Stimulated activated CD8-positive, alpha-beta memory T cell treated with anti-CD3 and anti-CD28 coated beads, Interleukin-12 subunit alpha, Interleukin-12 subunit beta, amount 100 ng/mL, for 24 hours (primary cell): ENCODE measurements around the gene STARD5.

ENCODE experiments used
- DNase-seq: peaks from one replicate; pipeline ENCODE4 v3.0.0-alpha.2; 2020; ENCODE audit errors: extremely low read depth

The STARD5 gene

DNA sequence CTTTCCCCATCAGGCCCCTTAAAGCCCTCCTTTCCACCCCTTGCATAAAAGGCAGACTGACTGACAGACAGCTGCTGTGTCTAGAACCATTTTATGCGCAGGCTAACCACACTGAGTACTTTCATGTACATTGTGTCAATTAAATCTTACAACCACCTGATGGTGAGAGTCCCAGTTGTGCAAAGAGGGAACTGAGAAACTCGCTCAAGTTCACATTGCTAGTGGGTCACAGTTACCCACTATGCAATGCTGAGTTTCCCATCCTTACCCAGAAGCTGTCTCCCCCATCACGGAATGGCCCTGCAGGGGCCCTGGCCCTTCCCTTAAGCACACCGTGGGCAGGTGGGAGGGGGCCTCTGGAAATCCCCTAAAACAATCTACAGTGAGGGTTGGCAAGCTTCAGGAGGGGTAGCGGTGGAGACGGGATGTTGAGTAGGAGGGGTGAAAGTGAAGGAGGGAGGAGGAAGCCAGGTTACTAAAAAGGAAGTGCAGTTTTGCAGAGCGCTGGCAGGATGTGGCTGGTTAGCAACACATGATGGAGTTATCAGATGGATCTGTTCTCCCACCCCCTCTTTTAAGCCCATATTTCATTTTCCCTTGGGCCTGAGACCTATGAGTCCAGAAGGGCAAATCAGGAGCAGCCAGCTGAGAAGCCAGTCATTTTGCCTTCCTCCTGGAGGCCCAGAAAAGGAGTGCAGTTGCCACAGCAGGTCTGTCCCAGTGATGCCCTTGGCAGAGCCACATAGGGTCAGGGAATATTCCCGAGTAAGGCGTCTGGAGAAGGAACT, 30.0 kb downstream of the STARD5 start:
- DNase-seq = peak; percentile 54

GRCh38 chr15:81292523-81293001, 31.4 kb downstream of the STARD5 start:
- DNase-seq = no peak

DNA sequence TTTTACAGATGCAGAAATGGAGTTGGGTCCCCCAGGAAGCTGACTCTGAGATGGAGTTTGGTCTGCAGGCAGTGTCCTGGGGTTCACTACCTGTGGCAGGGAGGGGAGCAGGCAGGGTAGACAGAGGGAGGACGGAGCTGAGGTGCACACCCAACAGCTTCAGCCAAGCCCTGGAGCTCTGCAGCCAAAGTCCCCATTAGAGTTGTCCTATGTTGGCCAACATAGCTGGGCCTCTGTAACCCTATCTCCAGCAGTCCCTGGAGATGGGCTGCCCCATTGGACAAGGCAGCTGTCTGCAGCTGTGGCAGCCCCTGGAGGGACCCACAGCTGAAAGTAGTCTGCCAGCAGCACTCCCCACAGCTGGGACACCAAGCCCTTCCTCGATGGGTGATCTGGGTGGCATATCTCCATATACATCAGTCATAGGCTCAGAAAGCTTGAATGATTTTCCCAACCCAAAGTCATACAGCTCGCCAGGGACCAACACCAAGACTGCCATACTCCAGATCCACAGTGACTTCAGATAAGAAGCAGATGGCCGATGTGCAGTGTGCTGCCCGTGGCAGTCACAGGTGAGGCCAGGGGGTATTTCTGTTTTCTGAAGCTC, 31.9 kb downstream of the STARD5 start:
- no peak for DNase-seq

- DNase-seq = no peak
Observed at GRCh38 chr15:81289910-81290309, 34.0 kb downstream of the STARD5 start.

DNA sequence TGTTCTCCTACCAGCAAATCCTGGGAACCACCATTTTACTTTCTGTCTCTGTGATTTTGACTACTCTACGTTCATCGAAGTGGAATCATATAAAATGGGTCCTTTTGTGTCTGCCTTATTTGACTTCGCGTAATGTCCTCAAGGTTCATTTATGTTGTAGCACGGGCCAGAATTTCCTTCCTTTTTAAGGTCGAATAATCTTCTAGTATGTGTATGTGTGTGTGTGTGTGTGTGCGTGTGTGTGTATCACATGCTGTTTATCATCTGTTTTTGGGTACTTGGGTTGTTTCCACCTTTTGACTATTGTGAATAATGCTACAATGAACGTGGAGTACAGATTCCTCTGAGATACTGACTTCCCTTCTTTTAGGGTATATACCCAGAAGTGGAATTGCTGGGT, 35.3 kb downstream of the STARD5 start:
- DNase-seq = no peak

- no peak for DNase-seq
Observed at GRCh38 chr15:81288040-81288439, 35.9 kb downstream of the STARD5 start.

- no peak for DNase-seq
Observed at GRCh38 chr15:81286621-81287121, 37.3 kb downstream of the STARD5 start.

GRCh38 chr15:81285461-81285860, 38.5 kb downstream of the STARD5 start:
- DNase-seq = no peak

DNA sequence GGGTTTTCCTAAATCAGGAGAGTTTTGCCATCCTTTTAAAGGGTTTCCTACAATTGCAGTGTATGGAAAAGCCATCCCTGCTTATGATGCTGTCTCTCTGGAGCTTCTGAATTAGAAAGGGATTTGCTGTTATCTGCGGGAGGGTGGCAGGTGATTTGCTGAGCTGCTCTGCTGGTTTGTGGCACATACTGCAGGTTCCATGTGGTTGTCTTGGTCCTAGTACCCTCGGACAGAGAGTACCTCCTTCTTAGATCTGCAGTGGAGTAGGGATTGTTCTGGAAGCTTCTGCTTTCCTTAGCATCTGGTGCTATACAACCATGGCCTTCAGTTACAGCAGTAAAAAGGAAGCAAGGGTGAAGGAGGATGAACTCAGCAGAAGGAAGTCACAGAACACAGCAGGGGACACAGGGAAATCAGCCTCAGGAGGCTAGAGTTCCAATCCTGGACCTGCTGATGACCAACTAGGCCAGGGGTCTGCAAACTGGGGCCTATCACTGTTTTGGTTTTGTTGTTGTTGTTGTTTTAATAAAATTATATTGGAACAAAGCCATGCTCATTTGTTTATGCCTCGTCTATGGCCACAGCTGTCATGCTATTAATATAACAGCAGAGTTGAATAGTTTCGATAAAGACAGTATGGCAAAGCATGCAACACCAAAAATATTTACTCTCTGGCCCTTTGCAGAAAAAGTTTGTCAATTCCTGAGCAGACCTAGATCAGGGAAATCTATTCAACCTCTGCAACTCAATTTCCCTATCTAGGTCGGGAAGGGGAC, 39.5 kb downstream of the STARD5 start:
- no peak for DNase-seq

DNA sequence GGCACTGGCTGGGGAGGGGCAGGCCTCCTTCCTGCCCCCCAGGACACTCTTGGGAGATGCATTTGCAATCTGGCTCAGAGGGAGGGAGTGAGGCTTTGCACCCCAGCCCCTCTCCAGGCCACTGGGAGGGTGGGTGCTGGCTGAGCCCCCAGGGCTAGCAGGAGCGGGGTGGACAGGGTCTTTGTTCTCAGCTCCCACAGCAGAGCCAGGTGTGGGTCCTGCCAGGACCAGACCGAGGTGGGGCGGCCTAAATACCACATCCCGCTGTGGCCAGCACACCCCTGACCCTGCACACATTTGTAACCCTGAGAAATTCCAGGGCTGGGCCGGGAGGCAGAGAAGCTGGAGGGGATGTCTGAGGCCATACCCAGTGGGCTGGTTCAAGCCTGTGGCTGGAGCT, 41.0 kb downstream of the STARD5 start:
- DNase-seq = no peak

DNA sequence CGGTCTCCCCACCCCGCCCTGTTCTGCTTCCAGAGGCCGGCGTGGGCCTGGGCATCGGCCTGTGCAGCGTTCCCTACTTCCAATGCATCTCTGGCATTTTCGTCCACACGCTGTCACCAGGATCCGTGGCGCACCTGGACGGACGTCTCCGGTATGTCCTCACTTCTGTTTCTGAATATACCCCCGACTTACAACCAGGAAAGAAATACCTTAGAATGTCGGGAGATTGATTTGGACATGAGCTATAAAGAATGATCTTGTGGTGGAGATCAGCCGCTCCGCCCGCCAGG, 41.4 kb downstream of the STARD5 start:
- DNase-seq = no peak

DNA sequence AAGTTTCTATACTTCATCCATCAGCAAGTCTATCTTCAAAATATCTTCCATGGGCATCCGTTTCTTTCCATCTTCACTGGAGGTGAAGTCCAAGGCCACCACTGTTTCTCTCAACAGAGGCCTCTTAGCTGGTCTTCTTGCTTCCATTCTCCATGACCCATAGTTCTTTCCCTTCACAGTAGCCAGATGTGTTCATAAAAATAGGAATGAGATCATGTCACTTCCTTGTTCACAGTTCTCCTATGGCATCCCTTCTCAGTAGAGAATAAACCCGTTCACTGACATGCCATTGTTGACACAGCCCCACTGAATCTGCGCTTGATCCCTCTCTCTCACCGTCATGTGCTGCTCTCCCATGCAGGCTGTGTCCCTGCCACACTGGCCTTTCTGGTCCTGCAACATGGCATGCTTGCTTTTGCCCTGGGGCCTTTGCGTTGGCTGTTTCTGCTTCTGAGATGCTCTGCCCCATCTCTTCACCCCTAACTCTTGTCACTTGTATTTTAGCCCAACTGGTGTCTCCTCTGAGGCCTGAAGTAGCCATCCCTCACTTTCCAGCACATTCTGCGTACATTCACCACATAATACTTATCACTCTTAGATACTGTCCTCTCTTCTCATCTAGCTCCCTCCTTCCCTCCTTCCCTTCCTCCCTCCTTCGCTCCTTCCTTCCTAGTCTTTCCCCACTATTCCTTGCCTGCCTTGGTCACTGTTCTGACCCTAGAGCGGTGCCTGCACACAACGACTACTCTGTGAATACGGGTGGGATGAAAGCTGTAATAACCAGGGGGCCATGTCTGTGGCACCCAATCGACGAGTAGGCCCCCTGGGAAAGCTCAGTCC, 42.0 kb downstream of the STARD5 start:
- no peak for DNase-seq

DNA sequence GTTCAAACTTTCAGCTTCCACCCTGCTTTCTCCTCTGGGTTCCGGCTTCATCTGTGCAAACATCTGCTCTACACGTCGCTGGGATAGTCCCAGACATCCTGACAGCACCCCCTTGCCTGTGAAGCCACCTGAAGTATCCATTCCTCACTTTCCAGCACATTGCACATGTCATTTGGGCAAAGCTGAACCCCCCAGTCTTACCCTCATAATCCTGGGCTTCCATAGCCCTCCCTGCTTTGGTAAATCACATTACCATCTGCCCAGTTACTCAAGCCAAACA, 42.5 kb downstream of the STARD5 start:
- DNase-seq = no peak

DNA sequence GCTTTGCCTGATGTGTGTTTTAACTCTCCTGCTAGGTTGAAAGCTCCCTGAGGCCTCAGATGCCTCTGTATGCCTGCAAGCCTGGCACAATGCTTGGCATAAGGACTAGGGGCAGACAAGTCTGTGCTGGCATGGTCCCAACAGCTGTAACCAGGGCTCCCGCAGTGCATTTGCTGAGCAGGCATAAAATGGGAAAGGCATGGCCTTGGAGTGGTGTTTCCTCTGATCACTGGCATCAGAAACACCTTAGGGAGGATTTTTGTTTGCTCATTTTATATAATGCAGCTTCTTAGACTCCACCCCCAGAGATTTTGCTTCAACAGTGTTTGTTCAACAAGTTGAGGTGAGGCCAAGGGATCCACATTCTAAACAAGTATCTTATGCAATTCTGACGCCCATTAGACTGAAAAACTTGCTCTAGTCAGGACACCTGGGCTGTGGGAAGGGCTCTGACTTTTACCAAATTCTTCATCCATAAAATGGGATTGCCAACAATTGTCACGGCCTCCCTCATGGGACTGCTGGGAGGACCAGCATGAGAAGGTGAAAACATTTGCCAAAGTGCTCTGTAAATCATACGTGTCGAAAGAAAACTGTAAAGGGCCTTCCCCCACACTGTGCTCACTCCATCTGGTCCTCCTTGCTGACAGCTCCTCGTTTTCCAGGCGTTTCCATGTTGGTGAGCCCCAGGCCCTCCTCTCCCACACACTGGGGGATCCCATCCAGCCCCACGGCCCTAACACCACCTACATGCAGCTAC, 43.1 kb downstream of the STARD5 start:
- DNase-seq = no peak

GRCh38 chr15:81279621-81280485, 44.1 kb downstream of the STARD5 start:
- DNase-seq = no peak

GRCh38 chr15:81278306-81279029, 45.5 kb downstream of the STARD5 start:
- no peak for DNase-seq

DNA sequence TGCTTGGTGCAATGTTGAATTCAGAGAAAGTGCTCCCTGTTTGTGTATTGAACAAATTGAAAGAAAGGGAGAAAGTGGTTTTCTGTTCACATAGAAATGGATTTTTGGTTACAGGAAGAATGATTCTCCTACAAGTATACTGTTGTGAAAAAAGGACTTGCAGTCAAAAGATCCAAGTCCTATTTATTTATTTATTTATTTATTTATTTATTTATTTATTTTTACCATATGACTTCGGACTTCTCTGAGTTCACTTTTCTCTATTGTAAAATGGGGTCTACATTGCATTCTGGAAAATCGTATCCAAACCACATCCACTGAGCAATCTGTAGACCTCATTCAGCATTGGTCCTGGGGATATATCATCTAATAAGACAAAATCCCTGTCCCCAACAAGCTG, 46.1 kb downstream of the STARD5 start:
- no peak for DNase-seq

GRCh38 chr15:81276967-81277366, 47.0 kb downstream of the STARD5 start:
- DNase-seq = no peak

DNA sequence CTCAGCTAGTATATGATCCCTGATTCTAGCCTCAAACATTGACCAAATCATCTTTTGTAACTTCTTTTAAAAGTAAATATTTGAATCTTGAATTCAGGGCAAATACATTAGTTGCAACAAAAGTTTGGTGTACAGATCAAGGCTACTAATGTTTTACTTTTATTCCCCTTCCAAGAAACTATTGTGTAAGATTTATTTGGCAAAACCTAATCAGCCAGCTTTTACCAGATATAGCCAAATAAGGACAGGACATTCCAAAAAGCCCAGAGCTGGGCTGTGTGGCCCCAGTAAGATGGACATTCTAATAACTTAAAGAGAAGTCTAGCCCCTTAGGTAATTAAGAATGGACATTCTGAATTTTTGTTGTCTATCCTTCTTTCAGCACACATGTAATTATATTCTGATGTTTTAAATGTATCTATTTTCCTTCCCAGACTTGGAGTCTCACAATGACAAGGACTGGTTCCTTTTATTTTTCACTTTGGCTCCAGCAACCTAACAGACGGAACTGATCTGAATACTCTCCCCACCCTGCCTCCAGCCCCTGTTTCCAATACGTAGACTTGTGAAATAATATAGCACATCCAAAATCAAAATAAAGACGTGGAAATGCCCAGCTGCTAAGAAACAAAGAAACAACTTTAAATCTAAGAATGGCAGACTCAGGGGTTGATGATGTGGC, 48.1 kb downstream of the STARD5 start:
- no peak for DNase-seq
